ENCODE results near the gene KCNH1. TPM values are rescaled to one million over a fixed set of nuclear protein-coding genes. Genes with fewer than 3 reads are reported as not detected.

Gene KCNH1
- total RNA-seq, 4 donors from 2014 or later, result not detected

- 61 to 65% methylated on average over 6 of the region's 6 CpGs for WGBS, 2 donors
- intact Hi-C loops (cut with DNase I; ENCODE audit: low total_unique reads), result no loop called here
- H3K4me3 ChIP-seq (ENCODE audit: low read depth, poor library complexity, severe bottlenecking), result no peak overlapping the region
- no peak for DNase-seq (ENCODE audit: low spot score in 2 of 2)
- TF ChIP-seq CTCF (IDR thresholded peaks at IDR 0.05) (no peak), POLR2A (IDR thresholded peaks at IDR 0.05) (no peak)
Observed at GRCh38 chr1:210647406-210648333, 486.3 kb downstream of the KCNH1 start.

- intact Hi-C loops (cut with DNase I; ENCODE audit: low total_unique reads), result no loop called here
- no peak for DNase-seq (ENCODE audit: low spot score in 2 of 2)
- WGBS, 2 donors, result 87 to 93% methylated on average over 2 of the region's 2 CpGs
- H3K4me3 ChIP-seq (ENCODE audit: low read depth, poor library complexity, severe bottlenecking), result no peak overlapping the region
- TF ChIP-seq POLR2A (IDR thresholded peaks at IDR 0.05) (no peak), CTCF (IDR thresholded peaks at IDR 0.05) (no peak)
Observed at GRCh38 chr1:210646258-210646616, 487.7 kb downstream of the KCNH1 start.

- TF ChIP-seq POLR2A (IDR thresholded peaks at IDR 0.05) (no peak), CTCF (IDR thresholded peaks at IDR 0.05) (no peak)
- 85 to 86% methylated on average over 7 of the region's 7 CpGs for WGBS, 2 donors
- intact Hi-C loops (cut with DNase I; ENCODE audit: low total_unique reads), result no loop called here
- no peak for DNase-seq (ENCODE audit: low spot score in 2 of 2)
- H3K4me3 ChIP-seq (ENCODE audit: low read depth, poor library complexity, severe bottlenecking), result no peak overlapping the region
Observed at GRCh38 chr1:210645582-210646257, 488.2 kb downstream of the KCNH1 start.

- intact Hi-C loops (cut with DNase I; ENCODE audit: low total_unique reads), result no loop called here
- whole genome bisulfite sequencing, 2 donors, result 71 to 75% methylated on average over 5 of the region's 5 CpGs
- TF ChIP-seq CTCF (IDR thresholded peaks at IDR 0.05), result no peak
- TF ChIP-seq POLR2A (IDR thresholded peaks at IDR 0.05), result no peak
- no peak overlapping the region for H3K4me3 ChIP-seq (ENCODE audit: low read depth, poor library complexity, severe bottlenecking)
- DNase-seq (ENCODE audit: low spot score in 2 of 2), result no peak
Observed at GRCh38 chr1:210641582-210641981, 492.4 kb downstream of the KCNH1 start.

- 84 to 90% methylated on average over 2 of the region's 2 CpGs for WGBS, 2 donors
- H3K4me3 ChIP-seq (ENCODE audit: low read depth, poor library complexity, severe bottlenecking), result no peak overlapping the region
- no peak for DNase-seq (ENCODE audit: low spot score in 2 of 2)
- intact Hi-C loops (cut with DNase I; ENCODE audit: low total_unique reads), result loop anchor here (10.0 kb wide), 1 partner anchor 1070 kb away; no protein-coding TSS in a partner anchor
- TF ChIP-seq CTCF (IDR thresholded peaks at IDR 0.05) (no peak), POLR2A (IDR thresholded peaks at IDR 0.05) (no peak)
Observed at GRCh38 chr1:210635108-210635507, 498.8 kb downstream of the KCNH1 start.

Data from lower leg skin (tissue), 4 donors.